HepG2 (cell line): ENCODE data around the gene ARL11. TPM values are rescaled to one million over a fixed set of nuclear protein-coding genes. Genes with fewer than 3 reads are reported as not detected.

Experiments
- ATAC-seq: fragments of 200-7000 bp; cut with Tn5 transposase; 3 replicates; pipeline ENCODE4 v1.9.1; 2020; ENCODE audit warnings: mild to moderate bottlenecking, moderate library complexity
- BruUV-seq: library from RNA; stranded (reverse); fragments of 400-500 nt; replicated peaks from 2 replicates; lab custom pipeline; 2021; lab: Mats Ljungman, UMichigan
- CTCF ChIA-PET: fragments of 300-600 bp; formaldehyde crosslinking; extraction: SDS; loops from one replicate; lab custom pipeline; 2021; ENCODE audit warnings: low total read pairs, inconsistent platforms, low intra/inter-chr PET ratio; lab: Yijun Ruan, JAX
- POLR2A ChIA-PET: fragments of 350-600 bp; sonication (Branson Sonifier 250); formaldehyde crosslinking; loops from one replicate; lab custom pipeline; 2020; ENCODE audit warnings: antibody characterized with exemption, inconsistent platforms; lab: Yijun Ruan, JAX
- DNase-seq: peaks from one replicate; pipeline ENCODE4 v3.0.0-alpha.2; 2015; ENCODE audit warnings: low spot score
- FAIRE-seq: peaks from 3 replicates; lab custom pipeline; 2011; peaks lifted over from hg19 to GRCh38; lab: Jason Lieb, UNC
- H2AFZ ChIP-seq: one replicate; pipeline ENCODE4 v1.6.1; 2011; ENCODE audit warnings: low read length, inconsistent platforms
- H3K27ac ChIP-seq: fragments of 300-600 bp; 3 replicates; pipeline ENCODE4 v1.8.0; 2011; ENCODE audit warnings: mixed run types, mild to moderate bottlenecking, mixed read lengths, low read length, inconsistent platforms; ENCODE audit not compliant: insufficient read depth; ENCODE audit errors: extremely low read length
- H3K27me3 ChIP-seq, 2 experiments: fragments of 200-600 bp in 1 of 2; 2 replicates in 1 of 2; 3 replicates in 1 of 2; pipeline versions ENCODE4 v1.6.0 to v1.8.0; 2011; ENCODE audit warnings: low read length in 2 of 2, mild to moderate bottlenecking in 2 of 2, moderate library complexity in 2 of 2, inconsistent platforms in 1 of 2; ENCODE audit not compliant: insufficient read depth in 2 of 2, control insufficient read depth in 1 of 2
- H3K36me3 ChIP-seq, 2 experiments: fragments of 200-600 bp in 1 of 2; replicated peaks in 1 of 2; 2 replicates in 1 of 2; 3 replicates in 1 of 2; pipeline versions ENCODE4 v1.5.1 to v1.8.0; 2011; ENCODE audit warnings: low read length in 2 of 2, inconsistent platforms in 1 of 2; ENCODE audit not compliant: insufficient read depth in 2 of 2, control insufficient read depth in 1 of 2
- H3K4me1 ChIP-seq: 2 replicates; pipeline ENCODE4 v1.5.1; 2012; ENCODE audit warnings: low read length, inconsistent platforms; ENCODE audit not compliant: insufficient read depth
- H3K4me2 ChIP-seq: 2 replicates; pipeline ENCODE4 v1.6.0; 2011; ENCODE audit warnings: low read depth, low read length, inconsistent platforms
- H3K4me3 ChIP-seq, 3 experiments: fragments of 200-600 bp in 1 of 3; sonication (generic), shearing (Covaris generic) in 1 of 3; replicated peaks in 1 of 3; 2 replicates each; pipeline ENCODE4 v1.5.1; 2011 to 2016; ENCODE audit warnings: low read length in 3 of 3, inconsistent platforms in 2 of 3, low read depth in 2 of 3, mild to moderate bottlenecking in 2 of 3, control low read depth in 1 of 3, mixed read lengths in 1 of 3; ENCODE audit not compliant: insufficient read depth in 1 of 3
- H3K79me2 ChIP-seq: one replicate; pipeline ENCODE4 v1.6.1; 2011; ENCODE audit warnings: low read length, inconsistent platforms; ENCODE audit not compliant: insufficient read depth
- H3K9ac ChIP-seq: 2 replicates; pipeline ENCODE4 v1.6.0; 2011; ENCODE audit warnings: mild to moderate bottlenecking, low read depth, low read length, inconsistent platforms; ENCODE audit not compliant: insufficient read depth
- H3K9me3 ChIP-seq: 2 replicates; pipeline ENCODE4 v1.5.1; 2012; ENCODE audit warnings: mild to moderate bottlenecking, low read length
- H4K20me1 ChIP-seq: 2 replicates; pipeline ENCODE4 v1.6.0; 2011; ENCODE audit warnings: inconsistent platforms, mild to moderate bottlenecking, low read length, moderate library complexity; ENCODE audit not compliant: insufficient read depth
- CREM ChIP-seq, 2 experiments: sonication (generic) in 1 of 2; formaldehyde crosslinking in 1 of 2; IDR thresholded peaks; 2 replicates each; pipeline versions ENCODE4 v1.4.0 to v1.6.1; 2016 to 2020; ENCODE audit warnings: antibody characterized with exemption in 1 of 2, mild to moderate bottlenecking in 1 of 2, missing genetic modification reagents in 1 of 2
- DMAP1 ChIP-seq: IDR thresholded peaks from 2 replicates; pipeline ENCODE4 v1.6.1; 2016
- FOXP1 ChIP-seq, 2 experiments: fragments of 450-650 bp in 1 of 2; IDR thresholded peaks; 2 replicates each; pipeline ENCODE4 v1.6.1; 2017 to 2018; ENCODE audit warnings: antibody characterized with exemption in 1 of 2
- JARID2 ChIP-seq: sonication (generic); formaldehyde crosslinking; IDR thresholded peaks from 2 replicates; pipeline ENCODE4 v1.8.1; 2023; ENCODE audit warnings: missing genetic modification reagents, inconsistent platforms; ENCODE audit not compliant: insufficient replicate concordance
- MIER2 ChIP-seq: IDR thresholded peaks from 2 replicates; pipeline ENCODE4 v1.6.1; 2016; ENCODE audit warnings: missing biosample characterization, missing genetic modification reagents
- MTA1 ChIP-seq: sonication (generic); formaldehyde crosslinking; IDR thresholded peaks from 2 replicates; pipeline ENCODE4 v1.4.0; 2020; ENCODE audit warnings: missing genetic modification reagents, mild to moderate bottlenecking, borderline replicate concordance
- NPAS2 ChIP-seq: sonication (generic); formaldehyde crosslinking; IDR thresholded peaks from 2 replicates; pipeline ENCODE4 v1.8.0; 2022; ENCODE audit warnings: mild to moderate bottlenecking, missing genetic modification reagents, borderline replicate concordance
- SMYD3 ChIP-seq: sonication (generic); formaldehyde crosslinking; IDR thresholded peaks from 2 replicates; pipeline ENCODE4 v1.8.1; 2023; ENCODE audit warnings: mild to moderate bottlenecking, missing genetic modification reagents
- STAG1 ChIP-seq: sonication (generic); formaldehyde crosslinking; IDR thresholded peaks from 2 replicates; pipeline ENCODE4 v1.4.0; 2020; ENCODE audit warnings: missing genetic modification reagents
- ZNF782 ChIP-seq: sonication (generic); formaldehyde crosslinking; IDR thresholded peaks from 2 replicates; pipeline ENCODE4 v1.4.0; 2020; ENCODE audit warnings: missing genetic modification reagents, mild to moderate bottlenecking, borderline replicate concordance
- ZSCAN29 ChIP-seq: sonication (generic); formaldehyde crosslinking; conservative IDR thresholded peaks from 2 replicates; pipeline ENCODE4 v1.4.0; 2020; ENCODE audit warnings: mild to moderate bottlenecking, missing genetic modification reagents
- WGBS: methylation state at CpG from one replicate; pipeline ENCODE4 v1.1.6; 2017; ENCODE audit warnings: low lambda C conversion rate; 5-methylcytosine and 5-hydroxymethylcytosine counted together
- in situ Hi-C: cut with HindIII; loops from 2 replicates; pipeline ENCODE4 v1.10.0; 2017; ENCODE audit warnings: low pct_unique_long_range_greater_than_20kb; ENCODE audit not compliant: extremely low pct_ligation_motif_present
- intact Hi-C: fragments of 100-400 bp; cut with micrococcal nuclease; formaldehyde crosslinking; loops from one replicate; pipeline ENCODE4 v1.10.0; 2022; ENCODE audit not compliant: unreplicated experiment
- polyA plus RNA-seq, 8 experiments: library from polyadenylated mRNA; depleted of rRNA in 3 of 8; stranded (reverse) in 7 of 8; unstranded in 1 of 8; fragments of >200 nt; fragmentation: Illumina TruSeq in 4 of 8; extraction: Trizol in 4 of 8; gene quantifications; 2 replicates each; pipeline versions ENCODE4 v1.2.1 to v1.2.3, GENCODE V29; 2011 to 2016; ENCODE audit warnings: low read depth in 4 of 8, missing spikeins in 1 of 8, mixed read lengths in 1 of 8; ENCODE audit not compliant: insufficient read depth in 1 of 8
- total RNA-seq, 5 experiments: library from RNA; depleted of rRNA; stranded (reverse); fragments of >200 nt; fragmentation: Illumina TruSeq; extraction: Trizol; gene quantifications; 2 replicates each; pipeline ENCODE4 v1.2.3, GENCODE V29; 2016; ENCODE audit warnings: low read depth in 1 of 5
- TF ChIP-seq, protein P1 (sequence below): IDR thresholded peaks from 2 replicates; pipeline ENCODE4 v1.6.1; 2018; ENCODE audit warnings: missing genetic modification reagents, mild to moderate bottlenecking, missing compliant biosample characterization
- TF ChIP-seq, protein P2 (sequence below): sonication (generic); formaldehyde crosslinking; IDR thresholded peaks from 2 replicates; pipeline ENCODE4 v1.4.0; 2020; ENCODE audit warnings: missing genetic modification reagents
- TF ChIP-seq, protein P3 (sequence below), 2 experiments: fragments of 450-650 bp in 1 of 2; sonication (generic) in 1 of 2; formaldehyde crosslinking; IDR thresholded peaks; 2 replicates each; pipeline versions ENCODE4 v1.5.0 to v1.8.0; 2020 to 2022; ENCODE audit warnings: mild to moderate bottlenecking in 1 of 2, missing genetic modification reagents in 1 of 2
- TF ChIP-seq, protein P4 (sequence below): IDR thresholded peaks from 2 replicates; pipeline ENCODE4 v1.6.1; 2016; ENCODE audit warnings: missing genetic modification reagents, missing compliant biosample characterization

ARL11 gene
- total and polyA plus RNA-seq, 2 of the 13 experiments (the other 11 are each of a cell fraction or from before 2014, with no cell fraction given), result 0.04 to 0.22 TPM

GRCh38 chr13:49594576-49594975 is 33.7 kb upstream of the ARL11 start:
- FAIRE-seq (no peak), ATAC-seq (no peak), DNase-seq (no peak)
- Histone ChIP-seq H3K27ac (no peak overlapping the region), H3K27me3 (no peaks in the 10 kb centered on the region; a peak in 1 of 5 replicates), H3K79me2 (no peaks in the 10 kb centered on the region), H3K4me1 (peaks cover 45% of the 10 kb centered on the region), H3K4me3 (no peak overlapping the region), H2AFZ (no peak overlapping the region), H3K4me2 (no peak overlapping the region), H3K9ac (no peak overlapping the region), H3K9me3 (no peaks in the 10 kb centered on the region), H3K36me3 (no peaks in the 10 kb centered on the region), H4K20me1 (no peaks in the 10 kb centered on the region)
- no TSS peak for BruUV-seq
- POLR2A ChIA-PET, result interaction anchor here (2.0 kb wide), 1 partner anchor 9 kb away, joined by 9 read pairs; the partner anchor contains the start of gene RCBTB1
- in situ Hi-C loops (no loop called here), intact Hi-C loops (no loop called here)
- TF ChIP-seq FOXP1 (IDR thresholded peaks at IDR 0.05), result no peak
- TF ChIP-seq FOXP1 (CRISPR knock-in tag; IDR thresholded peaks at IDR 0.05), result no peak
- TF ChIP-seq MTA1, result no peak
- TF ChIP-seq, protein P1, sequence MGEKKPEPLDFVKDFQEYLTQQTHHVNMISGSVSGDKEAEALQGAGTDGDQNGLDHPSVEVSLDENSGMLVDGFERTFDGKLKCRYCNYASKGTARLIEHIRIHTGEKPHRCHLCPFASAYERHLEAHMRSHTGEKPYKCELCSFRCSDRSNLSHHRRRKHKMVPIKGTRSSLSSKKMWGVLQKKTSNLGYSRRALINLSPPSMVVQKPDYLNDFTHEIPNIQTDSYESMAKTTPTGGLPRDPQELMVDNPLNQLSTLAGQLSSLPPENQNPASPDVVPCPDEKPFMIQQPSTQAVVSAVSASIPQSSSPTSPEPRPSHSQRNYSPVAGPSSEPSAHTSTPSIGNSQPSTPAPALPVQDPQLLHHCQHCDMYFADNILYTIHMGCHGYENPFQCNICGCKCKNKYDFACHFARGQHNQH (CRISPR knock-in tag), result no peak
- TF ChIP-seq JARID2 (CRISPR knock-in tag), result no peak
- CTCF ChIA-PET, result no interaction called here

- Histone ChIP-seq H3K79me2 (no peaks in the 10 kb centered on the region), H3K36me3 (no peaks in the 10 kb centered on the region), H2AFZ (no peak overlapping the region), H3K4me2 (no peak overlapping the region), H4K20me1 (no peaks in the 10 kb centered on the region), H3K9ac (no peak overlapping the region), H3K27ac (no peak overlapping the region), H3K4me1 (peaks cover 29% of the 10 kb centered on the region), H3K4me3 (no peak overlapping the region), H3K27me3 (no peaks in the 10 kb centered on the region; a peak in 1 of 5 replicates), H3K9me3 (no peaks in the 10 kb centered on the region)
- intact Hi-C loops (no loop called here), in situ Hi-C loops (no loop called here)
- FAIRE-seq (no peak), ATAC-seq (no peak), DNase-seq (no peak)
- no TSS peak for BruUV-seq
- POLR2A ChIA-PET, result interaction anchor here (0.8 to 1.0 kb wide), 2 partner anchors 10 to 130 kb away, joined by 3 read pairs; no protein-coding TSS in a partner anchor
- CTCF ChIA-PET, result no interaction called here
- WGBS, result 32% methylated on average over 2 of the region's 2 CpGs
- TF ChIP-seq, protein P2, sequence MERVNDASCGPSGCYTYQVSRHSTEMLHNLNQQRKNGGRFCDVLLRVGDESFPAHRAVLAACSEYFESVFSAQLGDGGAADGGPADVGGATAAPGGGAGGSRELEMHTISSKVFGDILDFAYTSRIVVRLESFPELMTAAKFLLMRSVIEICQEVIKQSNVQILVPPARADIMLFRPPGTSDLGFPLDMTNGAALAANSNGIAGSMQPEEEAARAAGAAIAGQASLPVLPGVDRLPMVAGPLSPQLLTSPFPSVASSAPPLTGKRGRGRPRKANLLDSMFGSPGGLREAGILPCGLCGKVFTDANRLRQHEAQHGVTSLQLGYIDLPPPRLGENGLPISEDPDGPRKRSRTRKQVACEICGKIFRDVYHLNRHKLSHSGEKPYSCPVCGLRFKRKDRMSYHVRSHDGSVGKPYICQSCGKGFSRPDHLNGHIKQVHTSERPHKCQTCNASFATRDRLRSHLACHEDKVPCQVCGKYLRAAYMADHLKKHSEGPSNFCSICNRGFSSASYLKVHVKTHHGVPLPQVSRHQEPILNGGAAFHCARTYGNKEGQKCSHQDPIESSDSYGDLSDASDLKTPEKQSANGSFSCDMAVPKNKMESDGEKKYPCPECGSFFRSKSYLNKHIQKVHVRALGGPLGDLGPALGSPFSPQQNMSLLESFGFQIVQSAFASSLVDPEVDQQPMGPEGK (CRISPR knock-in tag), result no peak
- TF ChIP-seq STAG1 (CRISPR knock-in tag) (no peak), ZSCAN29 (CRISPR knock-in tag) (no peak), NPAS2 (CRISPR knock-in tag) (no peak), ZNF782 (CRISPR knock-in tag) (no peak), MIER2 (CRISPR knock-in tag) (no peak), SMYD3 (CRISPR knock-in tag) (no peak), DMAP1 (no peak), CREM (IDR thresholded peaks at IDR 0.05) (no peak), CREM (CRISPR knock-in tag; IDR thresholded peaks at IDR 0.05) (no peak)
- TF ChIP-seq, protein P3, sequence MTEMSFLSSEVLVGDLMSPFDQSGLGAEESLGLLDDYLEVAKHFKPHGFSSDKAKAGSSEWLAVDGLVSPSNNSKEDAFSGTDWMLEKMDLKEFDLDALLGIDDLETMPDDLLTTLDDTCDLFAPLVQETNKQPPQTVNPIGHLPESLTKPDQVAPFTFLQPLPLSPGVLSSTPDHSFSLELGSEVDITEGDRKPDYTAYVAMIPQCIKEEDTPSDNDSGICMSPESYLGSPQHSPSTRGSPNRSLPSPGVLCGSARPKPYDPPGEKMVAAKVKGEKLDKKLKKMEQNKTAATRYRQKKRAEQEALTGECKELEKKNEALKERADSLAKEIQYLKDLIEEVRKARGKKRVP (CRISPR knock-in tag; IDR thresholded peaks at IDR 0.05), result no peak
- TF ChIP-seq, protein P4, sequence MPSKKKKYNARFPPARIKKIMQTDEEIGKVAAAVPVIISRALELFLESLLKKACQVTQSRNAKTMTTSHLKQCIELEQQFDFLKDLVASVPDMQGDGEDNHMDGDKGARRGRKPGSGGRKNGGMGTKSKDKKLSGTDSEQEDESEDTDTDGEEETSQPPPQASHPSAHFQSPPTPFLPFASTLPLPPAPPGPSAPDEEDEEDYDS, result no peak
These were observed 32.1 kb upstream of the ARL11 start for GRCh38 chr13:49596221-49596620.
